HepG2 (cell line): Measurements from ENCODE around the gene HEPN1. TPM values are rescaled to one million over a fixed set of nuclear protein-coding genes. Genes with fewer than 3 reads are reported as not detected.

Source experiments
- ADNP ChIP-seq: sonication (generic); formaldehyde crosslinking; IDR thresholded peaks from 2 replicates; pipeline ENCODE4 v1.4.0; 2020; ENCODE audit warnings: missing genetic modification reagents
- CEBPB ChIP-seq: IDR thresholded peaks from 2 replicates; pipeline ENCODE4 v1.6.1; 2011; ENCODE audit warnings: low read depth, low read length, improper control_type of control experiment, borderline replicate concordance
- ELF1 ChIP-seq: sonication (generic); formaldehyde crosslinking; IDR thresholded peaks from 2 replicates; pipeline ENCODE4 v1.4.0; 2020; ENCODE audit warnings: missing genetic modification reagents
- EP300 ChIP-seq, 3 experiments: sonication (generic) in 1 of 3; formaldehyde crosslinking in 1 of 3; IDR thresholded peaks; 2 replicates each; pipeline versions ENCODE4 v1.5.1 to v1.6.1; 2011 to 2020; ENCODE audit warnings: low read depth in 2 of 3, low read length in 2 of 3, borderline replicate concordance in 1 of 3, improper control_type of control experiment in 1 of 3, mild to moderate bottlenecking in 1 of 3, missing genetic modification reagents in 1 of 3, moderate library complexity in 1 of 3
- GATA4 ChIP-seq: sonication (generic); IDR thresholded peaks from 2 replicates; pipeline ENCODE4 v1.6.1; 2016; ENCODE audit warnings: antibody characterized with exemption, low read depth, borderline replicate concordance
- GATAD1 ChIP-seq: IDR thresholded peaks from 2 replicates; pipeline ENCODE4 v1.6.1; 2016; ENCODE audit warnings: missing genetic modification reagents, missing compliant biosample characterization
- GLMP ChIP-seq: sonication (generic); formaldehyde crosslinking; IDR thresholded peaks from 2 replicates; pipeline ENCODE4 v1.9.0; 2021; ENCODE audit warnings: missing genetic modification reagents, mild to moderate bottlenecking, borderline replicate concordance
- KLF15 ChIP-seq: sonication (generic); formaldehyde crosslinking; IDR thresholded peaks from 2 replicates; pipeline ENCODE4 v1.8.1; 2023; ENCODE audit warnings: borderline replicate concordance, mild to moderate bottlenecking, inconsistent platforms, missing genetic modification reagents, mixed read lengths
- PPARG ChIP-seq: conservative IDR thresholded peaks from 2 replicates; pipeline ENCODE4 v1.6.1; 2016; ENCODE audit warnings: missing biosample characterization, missing genetic modification reagents
- SALL1 ChIP-seq: sonication (generic); formaldehyde crosslinking; IDR thresholded peaks from 2 replicates; pipeline ENCODE4 v1.8.0; 2022; ENCODE audit warnings: mild to moderate bottlenecking, missing genetic modification reagents
- SMC3 ChIP-seq: IDR thresholded peaks from 2 replicates; pipeline ENCODE4 v1.6.1; 2011; ENCODE audit warnings: low read length, improper control_type of control experiment
- TAF1 ChIP-seq: sonication (generic); formaldehyde crosslinking; IDR thresholded peaks from 2 replicates; pipeline ENCODE4 v1.4.0; 2020; ENCODE audit warnings: missing genetic modification reagents
- ZNF441 ChIP-seq: sonication (generic); formaldehyde crosslinking; IDR thresholded peaks from 2 replicates; pipeline ENCODE4 v1.7.0; 2021; ENCODE audit warnings: missing genetic modification reagents, borderline replicate concordance
- ZNF484 ChIP-seq: sonication (generic); formaldehyde crosslinking; IDR thresholded peaks from 2 replicates; pipeline ENCODE4 v1.5.1; 2020; ENCODE audit warnings: mild to moderate bottlenecking, low read depth, missing genetic modification reagents, borderline replicate concordance
- ZNF703 ChIP-seq: sonication (generic); formaldehyde crosslinking; IDR thresholded peaks from 2 replicates; pipeline ENCODE4 v1.5.1; 2020; ENCODE audit warnings: missing genetic modification reagents, mild to moderate bottlenecking, moderate library complexity, borderline replicate concordance
- ZNF766 ChIP-seq: sonication (generic); formaldehyde crosslinking; IDR thresholded peaks from 2 replicates; pipeline ENCODE4 v1.5.0; 2020; ENCODE audit warnings: missing genetic modification reagents, borderline replicate concordance
- ZNF891 ChIP-seq: sonication (generic); formaldehyde crosslinking; IDR thresholded peaks from 2 replicates; pipeline ENCODE4 v1.5.0; 2020; ENCODE audit warnings: mild to moderate bottlenecking, missing genetic modification reagents
- polyA plus RNA-seq, 8 experiments: library from polyadenylated mRNA; depleted of rRNA in 3 of 8; stranded (reverse) in 7 of 8; unstranded in 1 of 8; fragments of >200 nt; fragmentation: Illumina TruSeq in 4 of 8; extraction: Trizol in 4 of 8; gene quantifications; 2 replicates each; pipeline versions ENCODE4 v1.2.1 to v1.2.3, GENCODE V29; 2011 to 2016; ENCODE audit warnings: low read depth in 4 of 8, missing spikeins in 1 of 8, mixed read lengths in 1 of 8; ENCODE audit not compliant: insufficient read depth in 1 of 8
- total RNA-seq, 5 experiments: library from RNA; depleted of rRNA; stranded (reverse); fragments of >200 nt; fragmentation: Illumina TruSeq; extraction: Trizol; gene quantifications; 2 replicates each; pipeline ENCODE4 v1.2.3, GENCODE V29; 2016; ENCODE audit warnings: low read depth in 1 of 5
- TF ChIP-seq, protein P1 (sequence below): sonication (generic); formaldehyde crosslinking; IDR thresholded peaks from 2 replicates; pipeline ENCODE4 v1.9.0; 2021; ENCODE audit warnings: missing genetic modification reagents, borderline replicate concordance
- TF ChIP-seq, protein P2 (sequence below): IDR thresholded peaks from 2 replicates; pipeline ENCODE4 v1.6.1; 2016; ENCODE audit warnings: low read depth
- TF ChIP-seq, protein P3 (sequence below): sonication (generic); formaldehyde crosslinking; IDR thresholded peaks from 2 replicates; pipeline ENCODE4 v1.5.0; 2020; ENCODE audit warnings: mild to moderate bottlenecking, missing genetic modification reagents

The HEPN1 gene
- total and polyA plus RNA-seq, 2 of the 13 experiments (the other 11 are each of a cell fraction or from before 2014, with no cell fraction given), result not detected

- TF ChIP-seq, protein P1, sequence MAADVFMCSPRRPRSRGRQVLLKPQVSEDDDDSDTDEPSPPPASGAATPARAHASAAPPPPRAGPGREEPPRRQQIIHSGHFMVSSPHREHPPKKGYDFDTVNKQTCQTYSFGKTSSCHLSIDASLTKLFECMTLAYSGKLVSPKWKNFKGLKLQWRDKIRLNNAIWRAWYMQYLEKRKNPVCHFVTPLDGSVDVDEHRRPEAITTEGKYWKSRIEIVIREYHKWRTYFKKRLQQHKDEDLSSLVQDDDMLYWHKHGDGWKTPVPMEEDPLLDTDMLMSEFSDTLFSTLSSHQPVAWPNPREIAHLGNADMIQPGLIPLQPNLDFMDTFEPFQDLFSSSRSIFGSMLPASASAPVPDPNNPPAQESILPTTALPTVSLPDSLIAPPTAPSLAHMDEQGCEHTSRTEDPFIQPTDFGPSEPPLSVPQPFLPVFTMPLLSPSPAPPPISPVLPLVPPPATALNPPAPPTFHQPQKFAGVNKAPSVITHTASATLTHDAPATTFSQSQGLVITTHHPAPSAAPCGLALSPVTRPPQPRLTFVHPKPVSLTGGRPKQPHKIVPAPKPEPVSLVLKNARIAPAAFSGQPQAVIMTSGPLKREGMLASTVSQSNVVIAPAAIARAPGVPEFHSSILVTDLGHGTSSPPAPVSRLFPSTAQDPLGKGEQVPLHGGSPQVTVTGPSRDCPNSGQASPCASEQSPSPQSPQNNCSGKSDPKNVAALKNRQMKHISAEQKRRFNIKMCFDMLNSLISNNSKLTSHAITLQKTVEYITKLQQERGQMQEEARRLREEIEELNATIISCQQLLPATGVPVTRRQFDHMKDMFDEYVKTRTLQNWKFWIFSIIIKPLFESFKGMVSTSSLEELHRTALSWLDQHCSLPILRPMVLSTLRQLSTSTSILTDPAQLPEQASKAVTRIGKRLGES (CRISPR knock-in tag), result no peak
- TF ChIP-seq, protein P2, sequence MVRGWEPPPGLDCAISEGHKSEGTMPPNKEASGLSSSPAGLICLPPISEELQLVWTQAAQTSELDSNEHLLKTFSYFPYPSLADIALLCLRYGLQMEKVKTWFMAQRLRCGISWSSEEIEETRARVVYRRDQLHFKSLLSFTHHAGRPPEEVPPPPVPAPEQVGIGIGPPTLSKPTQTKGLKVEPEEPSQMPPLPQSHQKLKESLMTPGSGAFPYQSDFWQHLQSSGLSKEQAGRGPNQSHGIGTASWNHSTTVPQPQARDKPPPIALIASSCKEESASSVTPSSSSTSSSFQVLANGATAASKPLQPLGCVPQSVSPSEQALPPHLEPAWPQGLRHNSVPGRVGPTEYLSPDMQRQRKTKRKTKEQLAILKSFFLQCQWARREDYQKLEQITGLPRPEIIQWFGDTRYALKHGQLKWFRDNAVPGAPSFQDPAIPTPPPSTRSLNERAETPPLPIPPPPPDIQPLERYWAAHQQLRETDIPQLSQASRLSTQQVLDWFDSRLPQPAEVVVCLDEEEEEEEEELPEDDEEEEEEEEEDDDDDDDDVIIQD (CRISPR knock-in tag), result 0 out of 2 replicates have a peak, but pooled peaks have one; percentile 17
- TF ChIP-seq SMC3 (no peak), ELF1 (CRISPR knock-in tag) (no peak), ADNP (no peak), ZNF703 (no peak), SALL1 (no peak; the same call in 1 of the 2 replicates), GATA4 (peak; percentile 65; the same call in 1 of the 2 replicates), EP300 (IDR thresholded peaks at IDR 0.05; ENCODE audit: low read depth in 2 of 2, low read length in 2 of 2) (peak in 1 of 2 experiments; percentile 63; a peak in 1 of 4 replicates), EP300 (CRISPR knock-in tag; IDR thresholded peaks at IDR 0.05; ENCODE audit: borderline replicate concordance) (peak; percentile 15; the same call in 1 of the 2 replicates), ZNF484 (CRISPR knock-in tag) (no peak), TAF1 (CRISPR knock-in tag) (no peak), CEBPB (no peak), ZNF766 (CRISPR knock-in tag) (no peak), PPARG (CRISPR knock-in tag) (peak; percentile 22; the same call in 1 of the 2 replicates), GLMP (no peak), GATAD1 (CRISPR knock-in tag) (no peak), KLF15 (no peak), ZNF441 (CRISPR knock-in tag) (no peak), ZNF891 (CRISPR knock-in tag) (no peak)
- TF ChIP-seq, protein P3, sequence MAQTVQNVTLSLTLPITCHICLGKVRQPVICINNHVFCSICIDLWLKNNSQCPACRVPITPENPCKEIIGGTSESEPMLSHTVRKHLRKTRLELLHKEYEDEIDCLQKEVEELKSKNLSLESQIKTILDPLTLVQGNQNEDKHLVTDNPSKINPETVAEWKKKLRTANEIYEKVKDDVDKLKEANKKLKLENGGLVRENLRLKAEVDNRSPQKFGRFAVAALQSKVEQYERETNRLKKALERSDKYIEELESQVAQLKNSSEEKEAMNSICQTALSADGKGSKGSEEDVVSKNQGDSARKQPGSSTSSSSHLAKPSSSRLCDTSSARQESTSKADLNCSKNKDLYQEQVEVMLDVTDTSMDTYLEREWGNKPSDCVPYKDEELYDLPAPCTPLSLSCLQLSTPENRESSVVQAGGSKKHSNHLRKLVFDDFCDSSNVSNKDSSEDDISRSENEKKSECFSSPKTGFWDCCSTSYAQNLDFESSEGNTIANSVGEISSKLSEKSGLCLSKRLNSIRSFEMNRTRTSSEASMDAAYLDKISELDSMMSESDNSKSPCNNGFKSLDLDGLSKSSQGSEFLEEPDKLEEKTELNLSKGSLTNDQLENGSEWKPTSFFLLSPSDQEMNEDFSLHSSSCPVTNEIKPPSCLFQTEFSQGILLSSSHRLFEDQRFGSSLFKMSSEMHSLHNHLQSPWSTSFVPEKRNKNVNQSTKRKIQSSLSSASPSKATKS (CRISPR knock-in tag), result no peak
Measured at GRCh38 chr11:124942466-124943253, 23.6 kb downstream of the HEPN1 start (continued).
